Measurements from ENCODE around the gene CLEC18B.

The CLEC18B gene

GRCh38 chr16:74465281-74465680 is 44.0 kb upstream of the CLEC18B start:
- no peak overlapping the region for H3K4me3 ChIP-seq
- no peak for DNase-seq
- H3K9me3 ChIP-seq: no peaks in the 10 kb centered on the region
- peaks cover 88 to 98% (median 90%) of the 10 kb centered on the region in 3 donors for H3K36me3 ChIP-seq
- H3K27ac ChIP-seq: no peak overlapping the region
- H3K27me3 ChIP-seq: no peaks in the 10 kb centered on the region
- TF ChIP-seq CTCF (IDR thresholded peaks at IDR 0.05): no peak
- intact Hi-C loops (cut with DNase I; ENCODE audit: low total_unique reads): no loop called here
- no peaks in the 10 kb centered on the region for H3K4me1 ChIP-seq

GRCh38 chr16:74463888-74464287 is 42.6 kb upstream of the CLEC18B start:
- H3K4me1 ChIP-seq: no peaks in the 10 kb centered on the region
- H3K36me3 ChIP-seq: peaks cover 80 to 99% (median 85%) of the 10 kb centered on the region in 3 donors
- no peak overlapping the region for H3K4me3 ChIP-seq
- no peaks in the 10 kb centered on the region for H3K9me3 ChIP-seq
- no peaks in the 10 kb centered on the region for H3K27me3 ChIP-seq
- DNase-seq: no peak
- no peak for TF ChIP-seq CTCF (IDR thresholded peaks at IDR 0.05)
- no peak overlapping the region for H3K27ac ChIP-seq
- intact Hi-C loops (cut with DNase I; ENCODE audit: low total_unique reads): no loop called here

GRCh38 chr16:74462361-74462760 is 41.1 kb upstream of the CLEC18B start:
- no peak overlapping the region for H3K27ac ChIP-seq
- no peak for DNase-seq
- intact Hi-C loops (cut with DNase I; ENCODE audit: low total_unique reads): no loop called here
- H3K36me3 ChIP-seq: peaks cover 76 to 100% (median 84%) of the 10 kb centered on the region in 3 donors
- H3K4me1 ChIP-seq: no peaks in the 10 kb centered on the region
- H3K4me3 ChIP-seq: no peak overlapping the region
- TF ChIP-seq CTCF (IDR thresholded peaks at IDR 0.05): no peak
- no peaks in the 10 kb centered on the region for H3K27me3 ChIP-seq
- H3K9me3 ChIP-seq: no peaks in the 10 kb centered on the region

GRCh38 chr16:74461826-74462225 is 40.5 kb upstream of the CLEC18B start:
- intact Hi-C loops (cut with DNase I; ENCODE audit: low total_unique reads): no loop called here
- H3K36me3 ChIP-seq: peaks cover 77 to 100% (median 84%) of the 10 kb centered on the region in 3 donors
- H3K4me1 ChIP-seq: no peaks in the 10 kb centered on the region
- H3K27ac ChIP-seq: no peak overlapping the region
- no peaks in the 10 kb centered on the region for H3K27me3 ChIP-seq
- DNase-seq: no peak
- no peak overlapping the region for H3K4me3 ChIP-seq
- no peaks in the 10 kb centered on the region for H3K9me3 ChIP-seq
- no peak for TF ChIP-seq CTCF (IDR thresholded peaks at IDR 0.05)

GRCh38 chr16:74460542-74460941 is 39.3 kb upstream of the CLEC18B start:
- H3K36me3 ChIP-seq: peaks cover 82 to 100% (median 86%) of the 10 kb centered on the region in 3 donors

More at GRCh38 chr16:74460542-74460941, 39.3 kb upstream of the CLEC18B start:
- Histone ChIP-seq H3K9me3 (no peaks in the 10 kb centered on the region), H3K27ac (no peak overlapping the region), H3K4me3 (no peak overlapping the region), H3K4me1 (no peaks in the 10 kb centered on the region), H3K27me3 (no peaks in the 10 kb centered on the region)
- intact Hi-C loops (cut with DNase I; ENCODE audit: low total_unique reads): no loop called here
- DNase-seq: no peak
- no peak for TF ChIP-seq CTCF (IDR thresholded peaks at IDR 0.05)
